SK-N-SH (cell line): Measurements from ENCODE around the gene ADGRG3. TPM values are rescaled to one million over a fixed set of nuclear protein-coding genes. Genes with fewer than 3 reads are reported as not detected.

Experiments
- CTCF ChIA-PET: fragments of 300-600, 350-600 bp; formaldehyde crosslinking; extraction: SDS; loops from one replicate; lab custom pipeline; 2021; lab: Yijun Ruan, JAX
- POLR2A ChIA-PET: fragments of 350-600 bp; sonication (Branson Sonifier 250); formaldehyde crosslinking; extraction: SDS; loops from one replicate; lab custom pipeline; 2020; ENCODE audit warnings: antibody characterized with exemption, inconsistent platforms; lab: Yijun Ruan, JAX
- DNase-seq: peaks from one replicate; pipeline ENCODE4 v3.0.0; 2012
- H2AFZ ChIP-seq: fragments of 200-600 bp; sonication (generic); 2 replicates; pipeline ENCODE4 v1.8.1; 2016; ENCODE audit warnings: antibody characterized with exemption, mild to moderate bottlenecking, low read depth
- H3F3A ChIP-seq: fragments of 200-600 bp; sonication (generic); replicated peaks from 2 replicates; pipeline ENCODE3; 2016; ENCODE audit warnings: antibody characterized with exemption, mild to moderate bottlenecking; ENCODE audit not compliant: insufficient read depth
- H3K27ac ChIP-seq, 2 experiments: fragments of 200-500 bp in 1 of 2; fragments of 200-600 bp in 1 of 2; sonication (Bioruptor generic) in 1 of 2; sonication (generic), shearing (Covaris generic) in 1 of 2; 2 replicates each; pipeline versions ENCODE4 v1.5.1 to v1.6.1; 2014 to 2016; ENCODE audit warnings: low read depth in 2 of 2, inconsistent platforms in 1 of 2, low read length in 1 of 2, mild to moderate bottlenecking in 1 of 2, mixed read lengths in 1 of 2
- H3K27me3 ChIP-seq: fragments of 200-600 bp; sonication (generic), shearing (Covaris generic); 2 replicates; pipeline ENCODE4 v1.6.1; 2016; ENCODE audit warnings: mixed run types; ENCODE audit not compliant: insufficient read depth
- H3K36me3 ChIP-seq, 2 experiments: fragments of 200-500 bp in 1 of 2; fragments of 200-600 bp in 1 of 2; sonication (Bioruptor generic) in 1 of 2; sonication (generic) in 1 of 2; replicated peaks in 1 of 2; 2 replicates each; pipeline versions ENCODE3 to v1.5.1; 2014 to 2016; ENCODE audit warnings: low read length in 1 of 2, mild to moderate bottlenecking in 1 of 2; ENCODE audit not compliant: insufficient read depth in 2 of 2, control insufficient read depth in 1 of 2
- H3K4me1 ChIP-seq, 2 experiments: fragments of 200-500 bp in 1 of 2; fragments of 200-600 bp in 1 of 2; sonication (Bioruptor generic) in 1 of 2; sonication (generic), shearing (Covaris generic) in 1 of 2; 2 replicates each; pipeline versions ENCODE4 v1.5.1 to v1.6.1; 2014 to 2016; ENCODE audit warnings: low read depth in 1 of 2, low read length in 1 of 2, mixed run types in 1 of 2; ENCODE audit not compliant: insufficient read depth in 2 of 2, control insufficient read depth in 1 of 2
- H3K4me2 ChIP-seq: fragments of 200-600 bp; sonication (generic), shearing (Covaris generic); 2 replicates; pipeline ENCODE4 v1.6.1; 2017; ENCODE audit warnings: mixed run types
- H3K4me3 ChIP-seq, 2 experiments: fragments of 200-500 bp in 1 of 2; fragments of 200-600 bp in 1 of 2; sonication (Bioruptor generic) in 1 of 2; sonication (generic), shearing (Covaris generic) in 1 of 2; 2 replicates each; pipeline versions ENCODE4 v1.5.1 to v1.8.1; 2014 to 2016; ENCODE audit warnings: low read depth in 2 of 2, inconsistent platforms in 1 of 2, low read length in 1 of 2, mild to moderate bottlenecking in 1 of 2, mixed read lengths in 1 of 2, moderate library complexity in 1 of 2
- H3K79me2 ChIP-seq: fragments of 200-600 bp; sonication (generic); 2 replicates; pipeline ENCODE4 v1.8.1; 2017; ENCODE audit warnings: mild to moderate bottlenecking; ENCODE audit not compliant: insufficient read depth
- H3K9ac ChIP-seq: fragments of 200-600 bp; sonication (generic); 2 replicates; pipeline ENCODE4 v1.6.1; 2017; ENCODE audit warnings: mixed run types
- H3K9me2 ChIP-seq: fragments of 200-600 bp; sonication (generic); 2 replicates; pipeline ENCODE4 v1.6.1; 2017; ENCODE audit warnings: mixed run types
- H3K9me3 ChIP-seq: fragments of 200-600 bp; sonication (generic); 2 replicates; pipeline ENCODE4 v1.6.1; 2017; ENCODE audit warnings: mixed run types, mild to moderate bottlenecking, moderate library complexity
- H4K20me1 ChIP-seq: fragments of 200-600 bp; sonication (generic); 2 replicates; pipeline ENCODE4 v1.6.1; 2017; ENCODE audit warnings: mild to moderate bottlenecking, mixed run types; ENCODE audit not compliant: insufficient read depth
- CTCF ChIP-seq: fragments of 200-600 bp; sonication (generic); IDR thresholded peaks from 2 replicates; pipeline ENCODE4 v1.6.1; 2017; ENCODE audit warnings: antibody characterized with exemption, mild to moderate bottlenecking, moderate library complexity
- EP300 ChIP-seq, 2 experiments: IDR thresholded peaks; 2 replicates each; pipeline versions ENCODE4 v1.4.0 to v1.6.1; 2012; ENCODE audit warnings: borderline replicate concordance in 1 of 2, low read depth in 1 of 2, low read length in 1 of 2
- FOXJ3 ChIP-seq: sonication (generic); formaldehyde crosslinking; IDR thresholded peaks from 2 replicates; pipeline ENCODE4 v1.5.1; 2020; ENCODE audit warnings: mild to moderate bottlenecking, missing genetic modification reagents
- FOXM1 ChIP-seq: IDR thresholded peaks from 2 replicates; pipeline ENCODE4 v1.4.0; 2012; ENCODE audit warnings: low read depth, mild to moderate bottlenecking
- GATA2 ChIP-seq: sonication (generic); formaldehyde crosslinking; IDR thresholded peaks from 2 replicates; pipeline ENCODE4 v1.5.0; 2020; ENCODE audit warnings: mild to moderate bottlenecking, missing genetic modification reagents
- MAX ChIP-seq: IDR thresholded peaks from 2 replicates; pipeline ENCODE4 v1.4.0; 2012; ENCODE audit warnings: low read depth
- MXI1 ChIP-seq: IDR thresholded peaks from 2 replicates; pipeline ENCODE4 v1.6.1; 2012; ENCODE audit warnings: mild to moderate bottlenecking, low read depth, low read length, improper control_type of control experiment
- NFIC ChIP-seq: IDR thresholded peaks from 2 replicates; pipeline ENCODE4 v1.4.0; 2012; ENCODE audit warnings: borderline replicate concordance
- NRF1 ChIP-seq: IDR thresholded peaks from 2 replicates; pipeline ENCODE4 v1.6.1; 2012; ENCODE audit warnings: low read depth, mild to moderate bottlenecking, low read length
- PBX3 ChIP-seq: IDR thresholded peaks from 2 replicates; pipeline ENCODE4; 2012
- POLR2AphosphoS5 ChIP-seq: IDR thresholded peaks from 2 replicates; pipeline ENCODE4 v1.6.1; 2012; ENCODE audit warnings: low read depth, low read length
- RAD21 ChIP-seq: IDR thresholded peaks from 2 replicates; pipeline ENCODE4 v1.6.1; 2012; ENCODE audit warnings: mild to moderate bottlenecking, low read length
- RFX5 ChIP-seq: IDR thresholded peaks from 2 replicates; pipeline ENCODE4 v1.6.1; 2012; ENCODE audit warnings: mild to moderate bottlenecking, improper control_type of control experiment, low read length
- SIN3A ChIP-seq: IDR thresholded peaks from 2 replicates; pipeline ENCODE4 v1.6.1; 2012; ENCODE audit warnings: low read depth, mild to moderate bottlenecking, low read length, moderate library complexity, borderline replicate concordance
- SMC3 ChIP-seq: IDR thresholded peaks from 2 replicates; pipeline ENCODE4 v1.6.1; 2012; ENCODE audit warnings: low read depth, low read length, improper control_type of control experiment
- TCF12 ChIP-seq: IDR thresholded peaks from 2 replicates; pipeline ENCODE4 v1.4.0; 2012
- USF2 ChIP-seq: fragments of 150-350 bp; IDR thresholded peaks from 2 replicates; pipeline ENCODE4 v1.6.1; 2017; ENCODE audit warnings: antibody characterized with exemption, low read length, low read depth, borderline replicate concordance
- YY1 ChIP-seq: IDR thresholded peaks from 2 replicates; pipeline ENCODE4 v1.4.0; 2012; ENCODE audit warnings: low read depth, mild to moderate bottlenecking
- ZBTB33 ChIP-seq: IDR thresholded peaks from 2 replicates; pipeline ENCODE4 v1.4.0; 2012; ENCODE audit warnings: low read depth, borderline replicate concordance
- WGBS: methylation state at CpG from one replicate; pipeline ENCODE4 v1.1.6; 2017; ENCODE audit warnings: low lambda C conversion rate; 5-methylcytosine and 5-hydroxymethylcytosine counted together
- polyA plus RNA-seq, 3 experiments: library from polyadenylated mRNA; depleted of rRNA; stranded (reverse); fragments of >200 nt; gene quantifications; 2 replicates each; pipeline ENCODE4 v1.2.3, GENCODE V29; 2012

ADGRG3 gene
- polyA plus RNA-seq, 1 of the 3 experiments (the other 2 are of a cell fraction) = not detected

GRCh38 chr16:57649846-57650245 lies 18.3 kb upstream of the ADGRG3 start:
- Histone ChIP-seq H3F3A (peaks cover 3% of the 10 kb centered on the region), H3K4me3 (no peak overlapping the region), H3K9me2 (no peaks in the 10 kb centered on the region), H3K4me1 (peaks cover 0 to 4% of the 10 kb centered on the region in 2 experiments; a peak in 1 of 4 replicates), H3K36me3 (no peaks in the 10 kb centered on the region), H3K79me2 (no peaks in the 10 kb centered on the region), H3K9me3 (no peaks in the 10 kb centered on the region), H3K9ac (no peak overlapping the region), H4K20me1 (no peaks in the 10 kb centered on the region), H3K27me3 (no peaks in the 10 kb centered on the region), H2AFZ (no peak overlapping the region), H3K27ac (no peak overlapping the region), H3K4me2 (no peak overlapping the region)
- DNase-seq = no peak
- TF ChIP-seq TCF12 (no peak), USF2 (no peak), SMC3 (no peak), YY1 (no peak), NFIC (no peak), GATA2 (CRISPR knock-in tag) (no peak), MXI1 (no peak), EP300 (IDR thresholded peaks at IDR 0.05; ENCODE audit: borderline replicate concordance in 1 of 2, low read depth in 1 of 2, low read length in 1 of 2) (no peak), CTCF (no peak), SIN3A (no peak), FOXJ3 (no peak), NRF1 (no peak), POLR2AphosphoS5 (no peak), MAX (no peak), RFX5 (no peak), FOXM1 (no peak), ZBTB33 (no peak), PBX3 (no peak), RAD21 (no peak)
- ChIA-PET POLR2A (interaction anchor here (1.3 kb wide), 1 partner anchor 11 kb away, joined by 3 read pairs; no protein-coding TSS in a partner anchor), CTCF (interaction anchor here (0.6 to 6.3 kb wide), 37 partner anchors 9 to 337 kb away, joined by 3 to 129 read pairs (median 4); partner anchors contain the start of genes ADGRG3 and KATNB1)
- WGBS = 82% methylated on average over 7 of the region's 7 CpGs
